ENCODE measurements around the gene PER1.

- TF ChIP-seq POLR2A (IDR thresholded peaks at IDR 0.05; ENCODE audit: extremely low read depth, insufficient read length): no peak
- TF ChIP-seq CTCF (IDR thresholded peaks at IDR 0.05; ENCODE audit: low read depth, low read length): no peak
- TF ChIP-seq MYC (IDR thresholded peaks at IDR 0.05; ENCODE audit: low read depth, low read length): no peak
- no peak for TF ChIP-seq MAX (IDR thresholded peaks at IDR 0.05; ENCODE audit: low read depth, low read length)
These were observed 34.2 kb upstream of the PER1 start for GRCh38 chr17:8186446-8186786.

Data from NB4 (cell line).